Measurements from ENCODE around the gene NCOA1. TPM values are rescaled to one million over a fixed set of nuclear protein-coding genes. Genes with fewer than 3 reads are reported as not detected.
"Not testable (repeated sequence)": the region's sequence is repeated elsewhere in the genome, so short reads cannot be mapped to it uniquely, and the experiment has no call there.

NCOA1 gene
- total RNA-seq, 1 donor from 2014 or later: 25.1 TPM

DNA sequence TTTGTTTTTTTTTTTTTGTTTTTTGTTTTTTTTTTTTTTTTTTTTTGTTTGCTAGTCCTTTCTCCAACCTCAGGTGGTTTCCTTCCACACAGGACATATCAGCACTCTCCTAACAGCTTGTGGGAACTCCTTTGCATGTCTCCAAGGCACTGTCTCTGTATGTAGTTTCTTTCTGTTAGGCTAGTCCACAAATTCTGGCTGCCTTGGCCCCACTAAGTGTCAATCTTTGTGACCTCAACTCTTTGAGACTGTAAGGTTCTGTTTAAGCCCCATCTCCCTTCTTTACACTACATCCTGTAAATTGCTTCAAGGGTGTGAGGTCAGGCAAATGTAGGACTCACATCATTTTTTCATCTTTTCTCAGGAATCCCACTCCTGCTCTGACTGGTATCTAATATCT, 85.1 kb downstream of the NCOA1 start:
- intact Hi-C loops (cut with micrococcal nuclease): loop anchor here (5.0 to 10.0 kb wide), 3 partner anchors 161 to 396 kb away; partner anchors contain the start of genes ADCY3 and DNAJC27

DNA sequence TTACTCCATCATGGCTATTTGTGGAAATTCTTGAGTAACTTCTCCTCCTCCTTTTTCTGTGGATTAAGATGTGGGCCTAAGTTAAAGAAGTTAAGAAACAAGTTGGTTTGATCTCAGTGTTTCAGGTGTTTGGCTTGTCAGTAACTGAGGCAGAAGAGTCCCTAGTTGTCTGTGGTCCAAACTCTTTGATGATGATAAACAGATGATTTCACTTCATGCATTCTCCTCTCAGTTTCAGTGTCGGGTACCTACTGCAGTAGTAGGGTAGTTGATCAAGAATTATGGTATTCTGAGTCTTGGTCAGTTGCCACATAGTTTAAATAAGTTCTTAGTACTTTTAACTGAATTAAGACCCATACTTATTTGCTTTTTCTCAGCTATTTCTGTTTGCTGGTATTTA, 85.6 kb downstream of the NCOA1 start:
- intact Hi-C loops (cut with micrococcal nuclease): loop anchor here (1.0 to 10.0 kb wide), 7 partner anchors 11 to 396 kb away; partner anchors contain the start of genes ADCY3, CENPO, DNAJC27 and PTRHD1

DNA sequence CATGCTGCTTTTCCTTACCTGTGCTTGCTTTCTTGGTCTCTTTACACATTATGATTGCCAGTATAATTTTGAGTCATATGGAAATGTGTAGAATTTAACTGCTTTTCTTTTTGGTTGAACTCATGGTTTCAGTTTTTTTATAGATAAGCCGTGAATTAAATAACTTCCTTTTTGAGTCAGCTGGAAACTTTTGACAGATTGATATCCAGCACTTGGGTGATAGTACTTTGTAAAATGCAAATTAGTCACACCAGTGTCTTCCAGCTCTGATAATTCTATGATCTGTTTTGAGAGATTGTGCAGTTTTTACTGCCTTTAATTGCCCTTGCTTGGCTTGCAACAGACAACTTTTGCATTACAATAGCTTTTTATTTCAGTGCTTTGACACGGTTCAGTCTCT, 86.4 kb downstream of the NCOA1 start:
- intact Hi-C loops (cut with micrococcal nuclease): loop anchor here (1.0 to 10.0 kb wide), 7 partner anchors 10 to 395 kb away; partner anchors contain the start of genes ADCY3, CENPO, DNAJC27 and PTRHD1

DNA sequence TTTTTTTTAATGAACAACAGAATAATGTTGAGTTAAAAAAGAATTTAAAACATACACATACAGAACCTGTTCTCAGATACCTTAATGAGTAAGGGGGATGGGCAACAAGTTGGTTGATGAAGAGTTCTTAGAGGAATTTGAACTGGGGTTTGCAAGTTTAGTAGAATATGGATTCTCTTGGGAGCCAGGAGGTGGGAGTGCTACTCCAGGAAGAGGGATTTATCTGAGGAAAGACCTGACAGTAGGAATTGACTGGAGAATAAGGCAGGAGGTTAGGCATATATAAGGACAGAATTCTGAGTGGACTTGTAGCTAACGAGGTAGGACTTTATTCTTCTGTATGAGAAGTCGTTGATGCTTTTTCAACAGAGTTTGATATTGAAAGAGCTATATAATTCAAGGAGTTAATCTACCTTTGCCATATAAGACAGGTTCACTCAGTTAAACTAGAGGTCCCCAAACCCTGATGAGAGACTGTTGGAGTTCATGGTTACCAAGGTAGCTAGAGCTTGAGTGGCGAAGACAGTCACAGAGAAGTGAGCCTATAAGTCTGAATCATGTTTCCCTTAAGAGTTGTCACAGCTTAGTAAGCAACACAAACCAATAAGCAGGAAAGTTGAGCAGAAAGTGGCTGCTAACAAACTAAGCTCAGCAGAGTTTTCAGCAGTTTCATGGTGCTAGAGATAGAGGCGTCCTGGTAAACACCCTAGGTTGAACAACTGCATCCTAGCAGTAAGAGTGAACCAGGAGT, 88.2 kb downstream of the NCOA1 start:
- intact Hi-C loops (cut with micrococcal nuclease): loop anchor here (5.0 to 10.0 kb wide), 3 partner anchors 164 to 393 kb away; partner anchors contain the start of genes ADCY3 and DNAJC27

DNA sequence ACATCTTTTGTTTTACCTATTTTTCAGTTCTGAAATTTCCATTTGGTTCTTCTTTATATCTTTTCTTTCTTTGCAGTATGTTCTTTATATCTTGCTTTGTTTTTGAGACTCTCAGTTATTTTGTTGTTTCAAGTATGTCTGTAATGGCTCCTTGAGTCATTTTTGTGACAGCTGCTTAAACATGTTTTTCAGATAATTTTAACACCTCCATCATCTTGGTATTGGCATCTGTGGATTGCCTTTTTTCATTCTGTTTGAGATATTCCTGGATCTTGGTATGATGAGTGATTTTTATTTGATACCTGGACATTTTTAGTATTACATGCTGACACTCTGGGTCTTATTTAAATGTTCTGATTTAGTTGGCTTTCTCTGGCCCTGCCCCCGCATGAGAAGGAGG, 89.5 kb downstream of the NCOA1 start:
- intact Hi-C loops (cut with micrococcal nuclease): no loop called here

DNA sequence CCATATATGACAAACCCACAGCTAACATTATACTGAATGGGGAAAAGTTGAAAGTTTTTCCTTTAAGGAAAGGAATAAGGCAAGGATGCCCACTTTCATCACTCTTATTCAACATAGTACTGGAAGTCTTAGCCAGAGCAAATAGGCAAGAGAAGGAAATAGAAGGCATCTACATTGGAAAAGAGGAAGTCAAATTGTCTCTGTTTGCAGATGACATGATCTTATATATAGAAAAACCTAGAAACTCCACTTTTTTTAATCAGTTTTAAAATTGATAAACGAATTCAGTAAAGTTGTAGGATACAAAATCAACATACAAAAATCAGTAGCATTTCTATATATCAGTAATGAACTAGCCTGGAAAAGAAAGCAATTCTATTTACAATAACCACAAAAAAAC, 90.9 kb downstream of the NCOA1 start:
- intact Hi-C loops (cut with micrococcal nuclease): not testable (repeated sequence)

DNA sequence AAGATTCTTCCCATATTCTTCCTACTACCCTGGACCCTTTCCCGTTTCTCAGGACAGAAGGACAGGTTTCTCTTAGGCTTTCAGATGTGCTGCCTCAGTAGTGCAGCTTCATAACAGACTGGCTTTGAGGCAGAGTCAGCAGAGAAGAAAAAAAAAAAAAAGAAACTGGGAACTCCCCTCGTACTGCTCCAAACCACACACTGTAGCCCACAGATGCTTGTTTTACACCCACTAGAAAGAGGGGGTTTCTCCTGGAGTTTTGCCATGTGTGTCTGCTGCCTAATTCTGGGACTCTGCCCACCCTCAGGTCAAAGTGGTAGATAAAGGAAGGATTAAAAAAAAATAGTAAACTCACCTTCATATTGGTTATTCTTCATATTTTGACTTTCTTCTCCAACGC, 95.9 kb downstream of the NCOA1 start:
- intact Hi-C loops (cut with micrococcal nuclease): loop anchor here (1.0 kb wide), 1 partner anchor 10 kb away; no protein-coding TSS in a partner anchor

DNA sequence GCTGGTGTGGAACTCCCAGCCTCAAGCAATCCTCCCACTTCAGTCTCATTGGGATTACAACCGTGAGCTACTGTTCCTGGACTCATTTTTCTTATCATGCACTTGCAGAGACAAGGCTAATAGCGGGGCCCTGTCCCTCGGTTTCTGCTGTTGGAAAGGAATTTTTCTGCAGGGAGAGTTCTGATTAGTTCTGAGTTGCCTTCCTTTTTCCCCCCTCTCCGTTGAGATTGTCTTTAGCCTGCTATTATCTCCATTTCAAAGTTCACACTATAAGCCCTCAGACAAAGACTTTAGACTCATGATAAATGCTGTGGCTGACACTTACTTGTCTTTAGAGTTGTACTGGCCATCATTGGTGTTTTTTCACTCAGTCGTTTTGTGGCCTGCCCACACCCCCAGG, 97.2 kb downstream of the NCOA1 start:
- intact Hi-C loops (cut with micrococcal nuclease): no loop called here

DNA sequence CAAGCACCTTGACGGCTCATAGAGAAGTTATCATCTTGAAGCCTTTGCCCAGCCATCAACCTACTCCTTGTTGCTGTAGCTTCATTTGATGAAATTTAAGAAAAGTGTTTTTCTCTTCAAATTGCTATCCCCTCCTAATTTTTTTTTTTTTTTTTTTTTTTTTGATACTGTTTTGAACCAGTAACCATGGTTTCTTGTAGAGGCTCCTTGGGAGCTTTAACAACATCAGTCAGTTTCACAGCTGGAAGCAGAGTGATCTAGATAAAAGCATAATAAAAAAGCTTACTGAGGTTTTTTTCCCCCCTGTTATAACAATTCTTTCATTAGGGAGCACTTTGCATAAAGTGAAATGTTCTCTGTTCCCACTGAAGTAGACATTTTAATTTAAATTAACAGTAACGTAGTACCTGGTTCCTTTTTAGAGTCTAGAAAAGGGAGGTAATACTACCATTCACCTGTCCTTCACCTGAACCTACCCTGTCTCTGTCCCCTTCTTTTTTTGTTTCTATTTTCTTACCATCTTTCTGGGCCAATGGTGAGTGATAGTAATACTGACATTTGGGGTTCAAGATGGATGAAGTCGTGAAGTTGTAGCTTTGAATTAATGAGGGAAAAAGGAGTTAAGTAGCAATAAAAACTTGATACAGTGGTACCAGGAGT, 101.5 kb downstream of the NCOA1 start:
- intact Hi-C loops (cut with micrococcal nuclease): no loop called here

DNA sequence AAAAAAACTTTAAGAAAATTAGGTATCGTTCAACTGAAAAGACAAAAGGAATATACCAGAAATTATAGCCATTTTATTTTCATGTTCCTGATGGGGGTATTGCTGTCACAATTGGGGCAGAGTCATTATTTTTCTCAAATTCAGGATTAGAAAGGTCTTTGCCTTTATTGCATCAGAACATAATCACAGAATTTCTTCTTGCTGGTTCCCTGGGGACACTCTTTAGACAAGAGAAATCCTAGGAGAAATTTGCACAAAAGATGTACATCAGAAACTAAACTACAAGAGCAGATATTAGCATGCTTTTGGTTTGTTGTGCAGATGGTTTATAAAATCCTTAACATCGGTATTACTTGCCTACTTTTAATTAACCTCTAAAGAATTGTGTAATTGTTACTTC, 103.2 kb downstream of the NCOA1 start:
- intact Hi-C loops (cut with micrococcal nuclease): no loop called here

DNA sequence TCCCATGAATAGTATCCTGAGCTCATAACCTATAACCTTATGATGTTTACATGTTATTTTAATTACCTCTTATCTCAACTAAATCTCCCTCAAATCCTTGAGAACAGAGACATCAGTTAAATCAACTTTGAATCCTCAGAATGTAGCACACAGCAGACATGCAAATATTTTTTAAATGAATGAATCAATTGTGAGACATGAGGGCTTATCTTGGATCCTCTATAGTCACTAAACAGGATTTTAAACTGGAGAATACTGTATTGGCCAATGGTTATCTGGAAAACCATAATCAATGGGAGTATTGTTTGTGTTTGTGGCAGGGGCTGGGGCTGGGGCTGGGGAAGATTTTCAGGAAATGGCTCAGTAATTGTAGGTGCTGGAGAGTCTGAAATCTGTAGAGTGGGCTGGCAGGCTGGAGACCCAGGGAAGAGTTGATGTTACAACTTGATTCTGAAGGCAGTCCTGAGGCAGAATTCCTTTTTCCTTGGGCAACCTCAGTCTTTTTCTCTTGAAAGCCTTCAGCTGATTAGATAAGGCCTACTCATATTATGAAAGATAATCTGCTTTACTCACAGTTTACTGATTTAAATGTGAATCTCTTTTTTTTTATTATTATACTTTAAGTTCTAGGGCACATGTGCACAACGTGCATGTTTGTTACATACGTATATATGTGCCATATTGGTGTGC, 106.3 kb downstream of the NCOA1 start:
- intact Hi-C loops (cut with micrococcal nuclease): no loop called here

DNA sequence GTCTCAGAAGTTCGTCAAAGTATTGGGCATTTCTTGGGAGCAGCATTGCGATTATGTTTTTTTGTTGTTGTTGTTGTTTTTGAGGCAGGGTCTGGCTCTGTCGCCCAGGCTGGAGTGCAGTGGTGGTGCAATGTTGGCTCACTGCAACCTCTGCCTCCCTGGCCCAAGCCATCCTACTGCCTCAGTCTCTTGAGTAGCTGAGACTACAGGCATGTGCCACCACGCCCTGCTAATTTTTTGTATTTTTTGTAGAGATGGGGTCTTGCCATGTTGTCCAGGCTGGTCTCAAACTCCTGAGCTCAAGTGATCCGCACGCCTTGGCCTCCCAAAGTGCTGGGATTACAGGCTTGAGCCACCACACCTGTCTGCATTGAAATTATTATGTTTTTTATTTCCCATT, 109.1 kb downstream of the NCOA1 start:
- intact Hi-C loops (cut with micrococcal nuclease): not testable (repeated sequence)

DNA sequence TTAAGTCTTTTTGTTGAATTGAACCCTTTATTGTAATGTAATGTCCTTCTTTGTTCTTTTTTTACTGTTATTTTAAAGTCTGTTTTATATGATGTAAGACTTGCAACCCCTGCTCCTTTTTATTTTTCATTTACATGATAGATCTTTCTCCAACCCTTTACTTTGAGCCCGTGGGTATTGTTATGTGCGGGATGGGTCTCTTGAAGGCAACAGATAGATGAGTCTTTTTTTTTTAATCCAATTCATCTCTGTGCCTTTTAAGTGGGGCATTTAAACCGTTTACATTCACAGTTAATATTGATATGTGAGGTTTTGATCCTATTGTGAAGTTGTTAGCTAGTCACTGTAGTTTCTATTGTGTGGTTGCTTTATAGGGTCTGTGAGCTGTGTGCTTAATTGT, 120.6 kb downstream of the NCOA1 start:
- intact Hi-C loops (cut with micrococcal nuclease): loop anchor here (5.0 to 10.0 kb wide), 2 partner anchors 119 to 183 kb away; partner anchors contain the start of genes CENPO, NCOA1 and PTRHD1

DNA sequence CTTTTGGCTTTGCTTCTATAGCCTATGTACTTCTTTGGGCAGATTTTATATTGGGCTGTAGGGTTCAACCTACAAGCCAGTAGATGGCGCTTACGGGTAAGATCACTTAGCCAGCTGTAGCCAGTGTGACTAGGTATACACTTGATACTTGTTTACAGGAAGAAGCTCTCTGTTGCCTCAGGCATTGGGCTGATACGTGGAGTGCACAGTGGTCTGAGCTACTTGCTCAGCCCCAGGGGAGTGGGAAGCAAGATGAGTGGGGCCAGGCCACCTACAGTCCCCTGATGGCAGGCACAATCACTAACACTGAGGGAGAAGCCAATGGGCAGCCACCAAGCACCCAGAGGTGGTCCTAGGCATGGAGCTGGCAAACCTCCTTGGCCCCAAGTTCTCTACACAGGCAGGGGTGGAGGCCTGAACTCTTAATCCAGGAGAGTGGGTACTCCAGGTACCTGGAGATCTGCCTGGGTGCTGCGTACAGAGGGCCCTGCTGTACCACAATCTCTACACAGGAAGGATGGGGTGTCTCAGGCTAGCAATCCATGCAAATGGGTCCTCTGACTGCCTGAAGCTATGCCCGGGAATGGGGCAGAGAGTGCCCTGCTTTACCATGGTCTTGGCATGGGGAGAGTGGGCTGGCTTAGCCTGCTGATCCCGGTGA, 122.2 kb downstream of the NCOA1 start:
- intact Hi-C loops (cut with micrococcal nuclease): loop anchor here (1.0 to 10.0 kb wide), 5 partner anchors 121 to 516 kb away; partner anchors contain the start of genes CENPO, NCOA1 and PTRHD1

DNA sequence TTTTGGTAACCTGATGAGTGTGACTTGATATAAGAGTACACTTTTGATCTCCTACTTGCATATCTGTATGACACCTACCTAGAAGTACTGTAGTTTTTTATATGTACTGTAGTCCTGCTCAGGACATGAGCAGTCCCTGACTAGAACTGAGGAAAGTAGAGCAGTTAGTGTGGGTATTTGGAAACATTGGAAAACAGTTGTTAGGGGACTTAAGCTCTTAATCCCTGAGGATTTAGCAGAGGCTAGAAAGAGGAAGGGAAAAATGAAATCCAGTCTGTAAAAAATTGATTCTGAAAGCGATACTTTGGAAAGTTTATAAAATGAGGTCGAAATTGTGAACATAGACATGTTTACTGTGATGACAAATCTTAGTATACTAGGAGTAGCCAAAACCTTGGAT, 125.6 kb downstream of the NCOA1 start:
- intact Hi-C loops (cut with micrococcal nuclease): loop anchor here (10.0 kb wide), 1 partner anchor 178 kb away; the partner anchor contains the start of genes CENPO and PTRHD1

DNA sequence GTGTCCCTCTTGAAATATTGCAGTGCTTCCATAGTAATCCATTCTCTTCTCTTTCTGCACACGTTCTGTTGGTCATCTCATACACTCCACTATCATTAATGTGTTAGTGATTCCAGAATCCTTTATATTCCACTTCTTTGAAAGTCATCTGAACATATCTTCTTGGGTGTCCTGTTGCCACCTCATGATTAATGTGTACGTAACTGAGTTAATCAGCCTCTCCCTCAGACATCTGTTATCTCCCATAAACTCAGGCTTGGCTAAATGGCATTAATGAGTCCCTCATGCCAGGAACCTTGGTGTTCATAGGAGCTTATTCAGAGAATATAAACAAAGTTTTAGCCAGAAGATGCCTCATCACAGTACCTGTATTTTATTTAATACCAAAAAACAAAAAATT, 126.4 kb downstream of the NCOA1 start:
- intact Hi-C loops (cut with micrococcal nuclease): loop anchor here (10.0 kb wide), 1 partner anchor 177 kb away; the partner anchor contains the start of genes CENPO and PTRHD1

DNA sequence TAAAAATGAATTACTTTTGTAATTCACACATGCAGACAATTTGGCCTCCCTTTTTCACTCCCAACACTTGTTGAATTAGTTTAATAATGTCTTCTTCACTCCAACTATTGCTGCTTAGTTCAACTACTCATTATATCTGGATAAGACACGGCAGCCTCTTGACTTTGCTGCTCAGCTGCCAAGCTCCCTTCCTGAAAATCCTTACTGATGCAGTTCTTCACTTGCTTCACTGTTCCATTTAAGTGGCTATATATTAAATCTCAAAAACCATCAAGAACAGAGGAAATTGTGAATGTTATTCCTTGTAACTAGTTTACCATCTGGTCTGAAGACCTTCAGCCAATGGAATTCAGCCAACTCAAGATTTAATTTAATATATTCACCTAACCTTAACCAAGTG, 127.1 kb downstream of the NCOA1 start:
- intact Hi-C loops (cut with micrococcal nuclease): loop anchor here (10.0 kb wide), 1 partner anchor 177 kb away; the partner anchor contains the start of genes CENPO and PTRHD1

DNA sequence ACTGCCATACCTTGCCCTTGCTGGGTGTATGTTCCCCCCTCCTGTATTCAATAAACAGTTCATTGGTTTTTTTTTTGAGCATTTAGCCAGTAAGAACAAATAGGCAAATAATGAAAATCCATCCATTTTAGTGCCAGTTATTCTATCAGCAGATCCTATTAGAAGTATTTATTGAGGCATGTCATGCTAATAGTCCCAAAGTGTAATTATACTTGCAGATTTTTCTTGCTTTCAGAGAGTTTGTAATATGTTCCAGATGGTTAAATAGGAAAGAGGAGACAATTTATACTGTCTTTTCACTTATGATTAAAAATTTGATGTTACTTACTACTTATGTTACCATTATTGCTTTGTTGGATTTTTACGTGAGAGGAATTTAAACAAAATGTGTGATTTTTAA, 127.6 kb downstream of the NCOA1 start:
- intact Hi-C loops (cut with micrococcal nuclease): loop anchor here (10.0 kb wide), 1 partner anchor 176 kb away; the partner anchor contains the start of genes CENPO and PTRHD1

DNA sequence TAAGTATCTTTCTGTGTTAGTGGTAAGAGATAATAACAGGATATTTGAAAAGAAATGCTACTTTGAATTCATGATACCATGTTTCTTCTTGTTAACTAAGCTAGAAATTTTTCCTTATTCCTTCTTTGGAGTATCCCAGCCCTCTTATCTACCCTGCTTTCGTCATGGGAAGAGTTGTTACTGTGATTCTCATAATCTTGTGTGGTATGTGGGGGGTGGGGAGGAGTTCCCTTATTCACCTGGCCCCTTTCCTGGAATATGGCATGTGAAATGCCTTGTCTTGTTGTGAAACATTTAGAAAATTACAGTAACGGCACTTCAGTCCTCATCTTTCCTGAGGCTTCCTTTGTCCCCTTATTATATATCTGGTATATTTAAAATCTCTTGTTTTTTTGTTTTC, 129.9 kb downstream of the NCOA1 start:
- intact Hi-C loops (cut with micrococcal nuclease): no loop called here

DNA sequence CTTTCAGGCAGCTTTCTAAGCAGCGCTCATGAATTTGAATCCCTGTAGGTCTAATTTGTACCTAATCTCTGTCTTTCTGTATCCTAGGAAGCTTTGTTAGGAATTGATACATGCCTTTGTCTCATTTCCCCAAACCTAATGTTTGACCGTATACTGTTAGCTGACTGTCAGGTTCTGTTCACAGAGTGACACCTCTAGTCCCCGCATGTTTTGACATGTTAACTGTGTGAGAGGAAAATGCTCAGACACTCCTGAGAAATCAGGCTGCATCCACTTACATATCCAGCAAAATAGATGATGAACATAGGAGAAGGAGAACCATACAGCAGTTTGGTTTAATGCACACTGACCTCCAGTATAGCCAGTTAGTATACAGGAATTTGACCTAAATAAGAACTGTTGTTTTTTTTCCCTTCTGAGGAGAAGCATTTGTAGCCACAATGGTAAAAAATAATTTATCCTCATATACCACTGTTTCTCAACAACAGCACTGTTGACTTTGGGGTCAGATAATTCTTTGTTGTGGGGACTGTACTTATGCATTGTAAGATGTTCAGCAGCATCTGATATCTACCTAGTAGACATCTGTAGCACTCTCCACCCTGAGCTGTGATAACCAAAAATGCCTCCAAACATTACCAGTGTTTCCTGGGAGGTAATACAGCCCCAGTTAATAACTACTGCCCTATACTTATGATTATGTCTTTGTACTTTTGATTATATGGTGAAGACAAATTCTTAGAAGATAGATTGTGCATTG, 130.9 kb downstream of the NCOA1 start:
- intact Hi-C loops (cut with micrococcal nuclease): no loop called here

Data from T-helper 1 cell treated with Interleukin-12 subunit alpha and Interleukin-12 subunit beta and Interleukin-4 antibody, amounts not matched to agents 30 ng/mL and 1 ng/mL, for 36 hours (primary cell).